H9 (cell line): ENCODE measurements around the gene ADAMTS17. TPM values are rescaled to one million over a fixed set of nuclear protein-coding genes. Genes with fewer than 3 reads are reported as not detected.

Experiments used
- DNase-seq: peaks from one replicate; pipeline ENCODE4 v3.0.0-alpha.2; 2017
- H2AFZ ChIP-seq: one replicate; pipeline ENCODE4 v1.6.1; 2013; ENCODE audit warnings: mild to moderate bottlenecking, low read length, control low read depth, moderate library complexity
- H2AK5ac ChIP-seq: 2 replicates; pipeline ENCODE4 v1.6.1; 2013; ENCODE audit warnings: low read length, control low read depth, mixed read lengths; ENCODE audit not compliant: insufficient read length
- H2BK120ac ChIP-seq: one replicate; pipeline ENCODE4 v1.6.1; 2013; ENCODE audit warnings: low read depth, mild to moderate bottlenecking, low read length, control low read depth, inconsistent platforms; ENCODE audit not compliant: poor library complexity, severe bottlenecking
- H2BK12ac ChIP-seq: 2 replicates; pipeline ENCODE4 v1.6.1; 2013; ENCODE audit warnings: low read length, control low read depth, mixed read lengths, low read depth; ENCODE audit not compliant: insufficient read length
- H2BK15ac ChIP-seq: 2 replicates; pipeline ENCODE4 v1.6.1; 2013; ENCODE audit warnings: low read depth, low read length, control low read depth
- H2BK20ac ChIP-seq: one replicate; pipeline ENCODE4 v1.6.1; 2013; ENCODE audit warnings: low read depth, mild to moderate bottlenecking, low read length, control low read depth, inconsistent platforms; ENCODE audit not compliant: poor library complexity, severe bottlenecking
- H2BK5ac ChIP-seq: 2 replicates; pipeline ENCODE4 v1.6.1; 2013; ENCODE audit warnings: low read length, control low read depth, mixed read lengths; ENCODE audit not compliant: insufficient read length
- H3K14ac ChIP-seq: 2 replicates; pipeline ENCODE4 v1.6.1; 2013; ENCODE audit warnings: low read length, control low read depth; ENCODE audit not compliant: insufficient read depth
- H3K18ac ChIP-seq: 2 replicates; pipeline ENCODE4 v1.6.1; 2013; ENCODE audit warnings: low read depth, mild to moderate bottlenecking, mixed read lengths, low read length, control low read depth; ENCODE audit not compliant: insufficient read length
- H3K23ac ChIP-seq: 2 replicates; pipeline ENCODE4 v1.6.1; 2013; ENCODE audit warnings: low read length, control low read depth, mixed read lengths, low read depth; ENCODE audit not compliant: insufficient read length
- H3K23me2 ChIP-seq: 2 replicates; pipeline ENCODE4 v1.6.1; 2013; ENCODE audit warnings: low read depth, mild to moderate bottlenecking, mixed read lengths, low read length, control low read depth; ENCODE audit not compliant: insufficient read length, poor library complexity, severe bottlenecking
- H3K27ac ChIP-seq: 2 replicates; pipeline ENCODE4 v1.5.1; 2013; ENCODE audit warnings: low read length, control low read depth, mixed read lengths, low read depth; ENCODE audit not compliant: insufficient read length
- H3K27me3 ChIP-seq: 2 replicates; pipeline ENCODE4 v1.6.1; 2013; ENCODE audit warnings: low read length, control low read depth, inconsistent platforms; ENCODE audit not compliant: insufficient read depth
- H3K4ac ChIP-seq: 2 replicates; pipeline ENCODE4 v1.6.1; 2013; ENCODE audit warnings: low read depth, mild to moderate bottlenecking, control low read depth, inconsistent platforms, low read length, moderate library complexity
- H3K4me1 ChIP-seq: 2 replicates; pipeline ENCODE4 v1.6.1; 2013; ENCODE audit warnings: low read length, control low read depth, inconsistent platforms; ENCODE audit not compliant: insufficient read depth
- H3K4me2 ChIP-seq: 2 replicates; pipeline ENCODE4 v1.6.1; 2013; ENCODE audit warnings: low read length, control low read depth, mixed read lengths; ENCODE audit not compliant: insufficient read length, insufficient read depth
- H3K56ac ChIP-seq: 2 replicates; pipeline ENCODE4 v1.6.1; 2013; ENCODE audit warnings: low read depth, mild to moderate bottlenecking, mixed read lengths, low read length, control low read depth; ENCODE audit not compliant: insufficient read length
- H3K79me1 ChIP-seq: 2 replicates; pipeline ENCODE4 v1.6.1; 2013; ENCODE audit warnings: low read depth, mild to moderate bottlenecking, moderate library complexity, low read length, control low read depth, inconsistent platforms; ENCODE audit not compliant: insufficient read depth, poor library complexity, severe bottlenecking
- H3K79me2 ChIP-seq: 2 replicates; pipeline ENCODE4 v1.6.1; 2013; ENCODE audit warnings: low read length, control low read depth, inconsistent platforms; ENCODE audit not compliant: insufficient read depth
- H3K9ac ChIP-seq: 2 replicates; pipeline ENCODE4 v1.6.1; 2013; ENCODE audit warnings: low read length, control low read depth, mixed read lengths; ENCODE audit not compliant: insufficient read length; ENCODE audit errors: extremely low read depth
- H3K9me3 ChIP-seq: one replicate; pipeline ENCODE4 v1.6.1; 2013; ENCODE audit warnings: low read depth, low read length, inconsistent platforms; ENCODE audit not compliant: control insufficient read depth
- H3T11ph ChIP-seq: one replicate; pipeline ENCODE4 v1.6.1; 2013; ENCODE audit warnings: mild to moderate bottlenecking, low read length, control low read depth, inconsistent platforms
- H4K20me1 ChIP-seq: one replicate; pipeline ENCODE4 v1.6.1; 2013; ENCODE audit not compliant: control insufficient read depth, insufficient read length, insufficient read depth
- H4K5ac ChIP-seq: 2 replicates; pipeline ENCODE4 v1.6.1; 2013; ENCODE audit warnings: low read depth, mild to moderate bottlenecking, mixed read lengths, low read length, control low read depth; ENCODE audit not compliant: insufficient read length
- H4K8ac ChIP-seq: replicated peaks from 2 replicates; pipeline ENCODE4 v1.6.1; 2013; ENCODE audit warnings: low read length, control low read depth, mixed read lengths, low read depth; ENCODE audit not compliant: insufficient read length
- H4K91ac ChIP-seq: 2 replicates; pipeline ENCODE4 v1.6.1; 2013; ENCODE audit warnings: low read depth, mild to moderate bottlenecking, moderate library complexity, mixed read lengths, low read length, control low read depth; ENCODE audit not compliant: insufficient read length
- H3K27ac Mint-ChIP-seq, 3 experiments: 2 replicates in 2 of 3; 3 replicates in 1 of 3; pipeline ENCODE4 v1.8.0; 2020 to 2021; ENCODE audit warnings: mixed read lengths in 3 of 3, mild to moderate bottlenecking in 1 of 3, moderate library complexity in 1 of 3
- H3K27me3 Mint-ChIP-seq: 2 replicates; pipeline ENCODE4 v1.8.0; 2021; ENCODE audit warnings: low read depth, mild to moderate bottlenecking, moderate library complexity, mixed read lengths
- H3K36me3 Mint-ChIP-seq, 3 experiments: 2 replicates in 2 of 3; 3 replicates in 1 of 3; pipeline ENCODE4 v1.8.0; 2020 to 2021; ENCODE audit warnings: low read depth in 3 of 3, mixed read lengths in 3 of 3; ENCODE audit not compliant: insufficient read depth in 1 of 3
- H3K4me1 Mint-ChIP-seq, 2 experiments: 2 replicates each; pipeline ENCODE4 v1.8.0; 2020; ENCODE audit warnings: mixed read lengths in 2 of 2
- H3K4me3 Mint-ChIP-seq, 2 experiments: 2 replicates in 1 of 2; 3 replicates in 1 of 2; pipeline ENCODE4 v1.8.0; 2020 to 2021; ENCODE audit warnings: mild to moderate bottlenecking in 2 of 2, mixed read lengths in 2 of 2, moderate library complexity in 1 of 2
- H3K9me3 Mint-ChIP-seq, 2 experiments: 2 replicates in 1 of 2; 3 replicates in 1 of 2; pipeline ENCODE4 v1.8.0; 2020; ENCODE audit warnings: mild to moderate bottlenecking in 2 of 2, mixed read lengths in 2 of 2, moderate library complexity in 1 of 2
- WGBS: extraction: QIAGEN DNeasy Blood & Tissue Kit; methylation state at CpG from one replicate; pipeline ENCODE4 v1.1.7; 2013; ENCODE audit warnings: missing lambda C conversion rate, low lambda C conversion rate, mixed read lengths; ENCODE audit not compliant: insufficient read length; ENCODE audit errors: extremely low coverage; 5-methylcytosine and 5-hydroxymethylcytosine counted together
- total RNA-seq: library from RNA; stranded (reverse); gene quantifications from 2 replicates; pipeline ENCODE4 v1.2.1, GENCODE V29; 2021
- TF ChIP-seq, protein P1 (sequence below): fragments of 200-600 bp; sonication (generic); conservative IDR thresholded peaks from 3 replicates; pipeline ENCODE4 v1.8.0; 2021; ENCODE audit warnings: antibody characterized with exemption, mild to moderate bottlenecking

The ADAMTS17 gene
- total RNA-seq, 1 experiment from 2014 or later = 2.9 TPM

DNA sequence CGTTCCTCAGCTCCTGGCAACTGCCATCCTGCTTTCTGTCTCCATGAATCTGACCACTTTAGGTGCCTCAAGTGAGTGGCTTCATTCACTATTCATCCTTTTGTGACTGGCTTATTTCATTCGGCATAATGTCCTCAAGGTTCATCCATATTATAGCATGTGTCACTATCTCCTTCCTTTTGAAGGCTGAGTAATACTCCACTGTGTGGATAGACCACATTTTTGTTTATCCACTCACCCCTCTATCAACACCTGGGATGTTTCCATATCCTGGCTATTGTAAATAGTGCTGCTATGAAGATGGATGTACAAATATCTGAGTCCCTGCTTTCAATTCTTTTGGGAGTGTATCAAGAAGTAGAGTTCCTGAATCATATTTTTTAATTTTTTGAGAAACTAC lies 98.8 kb downstream of the ADAMTS17 start:
- H3K9ac ChIP-seq = no peak overlapping the region
- no peak overlapping the region for H2BK5ac ChIP-seq
- WGBS = no CpG with 5 or more reads among the region's 2 CpGs
- H3K27me3 ChIP-seq = no peaks in the 10 kb centered on the region
- Mint-ChIP-seq H3K36me3 (peaks cover 0 to 12% (median 5%) of the 10 kb centered on the region in 3 experiments; a peak in 3 of 7 replicates), H3K4me3 (no peak overlapping the region), H3K27ac (no peak overlapping the region), H3K4me1 (peaks cover 15 to 34% of the 10 kb centered on the region in 2 experiments), H3K27me3 (no peaks in the 10 kb centered on the region; the same call in 1 of the 2 replicates), H3K9me3 (peaks cover 0 to 8% of the 10 kb centered on the region in 2 experiments; a peak in 3 of 5 replicates)
- H3K4me1 ChIP-seq = no peaks in the 10 kb centered on the region
- H3K56ac ChIP-seq = no peak overlapping the region
- H2BK120ac ChIP-seq = no peak overlapping the region
- TF ChIP-seq, protein P1, sequence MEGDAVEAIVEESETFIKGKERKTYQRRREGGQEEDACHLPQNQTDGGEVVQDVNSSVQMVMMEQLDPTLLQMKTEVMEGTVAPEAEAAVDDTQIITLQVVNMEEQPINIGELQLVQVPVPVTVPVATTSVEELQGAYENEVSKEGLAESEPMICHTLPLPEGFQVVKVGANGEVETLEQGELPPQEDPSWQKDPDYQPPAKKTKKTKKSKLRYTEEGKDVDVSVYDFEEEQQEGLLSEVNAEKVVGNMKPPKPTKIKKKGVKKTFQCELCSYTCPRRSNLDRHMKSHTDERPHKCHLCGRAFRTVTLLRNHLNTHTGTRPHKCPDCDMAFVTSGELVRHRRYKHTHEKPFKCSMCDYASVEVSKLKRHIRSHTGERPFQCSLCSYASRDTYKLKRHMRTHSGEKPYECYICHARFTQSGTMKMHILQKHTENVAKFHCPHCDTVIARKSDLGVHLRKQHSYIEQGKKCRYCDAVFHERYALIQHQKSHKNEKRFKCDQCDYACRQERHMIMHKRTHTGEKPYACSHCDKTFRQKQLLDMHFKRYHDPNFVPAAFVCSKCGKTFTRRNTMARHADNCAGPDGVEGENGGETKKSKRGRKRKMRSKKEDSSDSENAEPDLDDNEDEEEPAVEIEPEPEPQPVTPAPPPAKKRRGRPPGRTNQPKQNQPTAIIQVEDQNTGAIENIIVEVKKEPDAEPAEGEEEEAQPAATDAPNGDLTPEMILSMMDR = no peak
- no peak overlapping the region for H2BK20ac ChIP-seq
- H3K4ac ChIP-seq = no peak overlapping the region
- H3K79me1 ChIP-seq = no peaks in the 10 kb centered on the region
- H3K79me2 ChIP-seq = no peaks in the 10 kb centered on the region
- no peak overlapping the region for H3K18ac ChIP-seq
- H4K20me1 ChIP-seq = no peaks in the 10 kb centered on the region
- no peak overlapping the region for H2AFZ ChIP-seq
- no peak overlapping the region for H3K4me2 ChIP-seq
- H4K91ac ChIP-seq = no peak overlapping the region
- H3K9me3 ChIP-seq = no peaks in the 10 kb centered on the region
- H3T11ph ChIP-seq = no peak overlapping the region
- no peak overlapping the region for H3K23ac ChIP-seq
- H3K14ac ChIP-seq = no peak overlapping the region
- no peak overlapping the region for H4K8ac ChIP-seq
- DNase-seq = no peak
- H2AK5ac ChIP-seq = no peak overlapping the region
- H3K27ac ChIP-seq = no peak overlapping the region
- H2BK12ac ChIP-seq = no peak overlapping the region
- H3K23me2 ChIP-seq = no peaks in the 10 kb centered on the region
- H4K5ac ChIP-seq = no peak overlapping the region
- no peak overlapping the region for H2BK15ac ChIP-seq
